Loucy (cell line): Measurements from ENCODE around the gene SELENOP.

Source experiments
- H2AFZ ChIP-seq: fragments of 200-600 bp; sonication (generic); 2 replicates; pipeline ENCODE4 v1.6.0; 2016; ENCODE audit warnings: antibody characterized with exemption, mild to moderate bottlenecking, low read length, moderate library complexity
- H3F3A ChIP-seq: fragments of 200-600 bp; 2 replicates; pipeline ENCODE4 v1.6.0; 2016; ENCODE audit warnings: antibody characterized with exemption, low read depth, mild to moderate bottlenecking
- H3K27me3 ChIP-seq: fragments of 200-600 bp; sonication (generic); 2 replicates; pipeline ENCODE4 v1.6.1; 2014; ENCODE audit warnings: low read length, mild to moderate bottlenecking; ENCODE audit not compliant: insufficient read depth, poor library complexity, severe bottlenecking
- H3K36me3 ChIP-seq: fragments of 200-600 bp; sonication (generic); 2 replicates; pipeline ENCODE4 v1.6.1; 2016; ENCODE audit warnings: low read length; ENCODE audit not compliant: insufficient read depth
- H3K4me1 ChIP-seq: fragments of 200-600 bp; sonication (generic); 2 replicates; pipeline ENCODE4 v1.5.1; 2014; ENCODE audit warnings: low read length, mild to moderate bottlenecking; ENCODE audit not compliant: insufficient read depth, poor library complexity, severe bottlenecking
- H3K4me2 ChIP-seq: fragments of 200-600 bp; sonication (generic); 2 replicates; pipeline ENCODE4 v1.6.0; 2014; ENCODE audit warnings: antibody characterized with exemption, low read length, low read depth, mild to moderate bottlenecking; ENCODE audit not compliant: poor library complexity, severe bottlenecking
- H3K4me3 ChIP-seq: fragments of 200-600 bp; sonication (generic); 2 replicates; pipeline ENCODE4 v1.5.1; 2014; ENCODE audit warnings: low read length, mild to moderate bottlenecking, mixed read lengths; ENCODE audit not compliant: poor library complexity, severe bottlenecking
- H3K79me2 ChIP-seq: fragments of 200-600 bp; sonication (generic); 2 replicates; pipeline ENCODE4 v1.6.1; 2014; ENCODE audit warnings: low read length; ENCODE audit not compliant: insufficient read depth
- H3K9ac ChIP-seq: fragments of 200-600 bp; sonication (generic); 2 replicates; pipeline ENCODE4 v1.6.0; 2014; ENCODE audit warnings: mild to moderate bottlenecking, low read depth, low read length, moderate library complexity; ENCODE audit not compliant: poor library complexity, severe bottlenecking
- H3K9me2 ChIP-seq: fragments of 200-600 bp; sonication (generic); replicated peaks from 2 replicates; pipeline ENCODE4 v1.6.1; 2016; ENCODE audit warnings: low read depth, low read length, mixed read lengths
- H3K9me3 ChIP-seq: fragments of 200-600 bp; sonication (generic); 2 replicates; pipeline ENCODE4 v1.6.1; 2014; ENCODE audit warnings: mild to moderate bottlenecking, antibody characterized with exemption, low read length, low read depth; ENCODE audit not compliant: insufficient read depth
- H4K20me1 ChIP-seq: fragments of 200-600 bp; sonication (generic); 2 replicates; pipeline ENCODE4 v1.6.0; 2014; ENCODE audit warnings: antibody characterized with exemption, low read length, mild to moderate bottlenecking; ENCODE audit not compliant: insufficient read depth, poor library complexity, severe bottlenecking
- EZH2phosphoT487 ChIP-seq: fragments of 200-600 bp; IDR thresholded peaks from 2 replicates; pipeline ENCODE4 v1.6.1; 2018; ENCODE audit warnings: antibody characterized with exemption, mild to moderate bottlenecking, moderate library complexity, borderline replicate concordance
- TF ChIP-seq, protein P1 (sequence below): fragments of 200-600 bp; sonication (generic); conservative IDR thresholded peaks from 2 replicates; pipeline ENCODE4 v1.5.1; 2014; ENCODE audit warnings: mild to moderate bottlenecking, antibody characterized with exemption, low read length

SELENOP gene

DNA sequence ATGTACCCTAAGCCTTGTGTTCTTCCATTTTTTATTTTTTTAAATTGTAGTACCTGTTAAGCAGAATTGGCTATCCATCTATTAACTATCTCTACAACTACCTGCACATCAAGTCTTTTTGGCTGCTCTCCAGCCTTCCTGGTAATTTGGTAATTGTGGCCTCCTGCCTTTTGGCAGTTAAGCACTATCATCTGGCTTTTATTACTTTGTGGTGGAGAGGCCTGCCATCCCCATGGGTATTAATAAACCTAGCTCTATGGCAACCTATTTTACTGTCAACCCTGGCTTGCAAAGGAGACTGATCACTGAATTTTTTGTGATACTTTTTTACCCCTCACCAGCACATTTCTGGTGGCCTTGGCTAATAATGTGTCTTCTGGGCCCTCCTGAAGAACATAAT lies 20.5 kb downstream of the SELENOP start:
- H3K4me1 ChIP-seq = peaks cover 27% of the 10 kb centered on the region
- H3K4me2 ChIP-seq = peak overlapping the region; percentile 56
- no peaks in the 10 kb centered on the region for H4K20me1 ChIP-seq
- H2AFZ ChIP-seq = no peak overlapping the region
- H3K79me2 ChIP-seq = no peaks in the 10 kb centered on the region
- no peak overlapping the region for H3K9ac ChIP-seq
- no peaks in the 10 kb centered on the region for H3F3A ChIP-seq
- no peaks in the 10 kb centered on the region for H3K9me2 ChIP-seq
- H3K9me3 ChIP-seq = peaks cover 16% of the 10 kb centered on the region; the same call in 1 of the 2 replicates
- H3K36me3 ChIP-seq = no peaks in the 10 kb centered on the region
- no peak for TF ChIP-seq EZH2phosphoT487
- no peaks in the 10 kb centered on the region for H3K27me3 ChIP-seq
- H3K4me3 ChIP-seq = peak overlapping the region; percentile 12

DNA sequence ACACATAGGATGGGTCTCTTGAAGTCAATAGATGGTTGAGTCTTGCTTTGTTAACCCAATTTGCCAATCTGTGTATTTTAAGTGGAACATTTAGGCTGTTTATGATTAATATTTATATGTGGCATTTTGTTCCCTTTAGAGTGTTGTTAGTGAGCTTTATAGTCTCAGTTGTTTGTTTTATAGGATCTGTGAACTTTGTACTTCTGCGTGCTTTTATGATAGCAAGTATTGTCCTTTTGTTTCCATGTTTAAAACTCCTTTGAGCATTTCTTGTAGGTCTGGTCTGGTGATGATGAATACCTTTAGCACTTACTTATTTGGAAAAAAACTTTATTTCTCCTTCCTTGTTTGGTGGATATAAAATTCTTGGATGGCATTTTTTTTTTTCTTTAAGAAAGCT lies 23.8 kb downstream of the SELENOP start:
- no peaks in the 10 kb centered on the region for H3K79me2 ChIP-seq
- peaks cover 20% of the 10 kb centered on the region; the same call in 1 of the 2 replicates for H3K9me3 ChIP-seq
- H3K9me2 ChIP-seq = no peaks in the 10 kb centered on the region
- peaks cover 26% of the 10 kb centered on the region for H3K4me1 ChIP-seq
- TF ChIP-seq, protein P1, sequence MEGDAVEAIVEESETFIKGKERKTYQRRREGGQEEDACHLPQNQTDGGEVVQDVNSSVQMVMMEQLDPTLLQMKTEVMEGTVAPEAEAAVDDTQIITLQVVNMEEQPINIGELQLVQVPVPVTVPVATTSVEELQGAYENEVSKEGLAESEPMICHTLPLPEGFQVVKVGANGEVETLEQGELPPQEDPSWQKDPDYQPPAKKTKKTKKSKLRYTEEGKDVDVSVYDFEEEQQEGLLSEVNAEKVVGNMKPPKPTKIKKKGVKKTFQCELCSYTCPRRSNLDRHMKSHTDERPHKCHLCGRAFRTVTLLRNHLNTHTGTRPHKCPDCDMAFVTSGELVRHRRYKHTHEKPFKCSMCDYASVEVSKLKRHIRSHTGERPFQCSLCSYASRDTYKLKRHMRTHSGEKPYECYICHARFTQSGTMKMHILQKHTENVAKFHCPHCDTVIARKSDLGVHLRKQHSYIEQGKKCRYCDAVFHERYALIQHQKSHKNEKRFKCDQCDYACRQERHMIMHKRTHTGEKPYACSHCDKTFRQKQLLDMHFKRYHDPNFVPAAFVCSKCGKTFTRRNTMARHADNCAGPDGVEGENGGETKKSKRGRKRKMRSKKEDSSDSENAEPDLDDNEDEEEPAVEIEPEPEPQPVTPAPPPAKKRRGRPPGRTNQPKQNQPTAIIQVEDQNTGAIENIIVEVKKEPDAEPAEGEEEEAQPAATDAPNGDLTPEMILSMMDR = no peak
- TF ChIP-seq EZH2phosphoT487 = no peak
- H3K4me3 ChIP-seq = no peak overlapping the region
- H2AFZ ChIP-seq = no peak overlapping the region
- H3K27me3 ChIP-seq = no peaks in the 10 kb centered on the region
- H3K36me3 ChIP-seq = no peaks in the 10 kb centered on the region
- no peak overlapping the region for H3K4me2 ChIP-seq
- H3K9ac ChIP-seq = no peak overlapping the region
- H3F3A ChIP-seq = no peaks in the 10 kb centered on the region
- no peaks in the 10 kb centered on the region for H4K20me1 ChIP-seq

DNA sequence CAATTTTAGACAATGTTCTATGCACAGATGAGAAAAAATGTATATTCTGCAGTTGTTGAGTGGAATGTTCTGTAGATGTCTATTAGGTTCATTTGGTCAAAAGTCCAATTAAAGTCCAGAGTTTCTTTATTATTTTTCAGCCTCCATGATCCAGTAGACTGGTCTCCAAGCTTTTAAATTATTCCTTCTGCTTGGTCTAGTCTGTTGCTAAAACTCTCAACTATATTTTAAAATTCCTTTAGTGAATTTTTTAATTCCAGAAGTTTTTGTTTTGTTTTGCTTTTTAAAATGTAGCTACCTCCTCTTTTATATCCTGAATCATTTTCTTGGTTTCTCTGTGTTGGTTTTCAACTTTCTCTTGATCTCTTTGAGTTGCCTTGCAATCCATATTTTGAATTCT lies 24.6 kb downstream of the SELENOP start:
- Histone ChIP-seq H3K27me3 (no peaks in the 10 kb centered on the region), H2AFZ (no peak overlapping the region), H3K36me3 (no peaks in the 10 kb centered on the region), H3K9me3 (peaks cover 20% of the 10 kb centered on the region; the same call in 1 of the 2 replicates), H3F3A (no peaks in the 10 kb centered on the region), H3K4me2 (no peak overlapping the region), H3K79me2 (no peaks in the 10 kb centered on the region), H3K9ac (no peak overlapping the region), H3K9me2 (no peaks in the 10 kb centered on the region), H3K4me3 (no peak overlapping the region), H3K4me1 (peaks cover 19% of the 10 kb centered on the region), H4K20me1 (no peaks in the 10 kb centered on the region)
- TF ChIP-seq EZH2phosphoT487 = no peak
- TF ChIP-seq, protein P1 = no peak

DNA sequence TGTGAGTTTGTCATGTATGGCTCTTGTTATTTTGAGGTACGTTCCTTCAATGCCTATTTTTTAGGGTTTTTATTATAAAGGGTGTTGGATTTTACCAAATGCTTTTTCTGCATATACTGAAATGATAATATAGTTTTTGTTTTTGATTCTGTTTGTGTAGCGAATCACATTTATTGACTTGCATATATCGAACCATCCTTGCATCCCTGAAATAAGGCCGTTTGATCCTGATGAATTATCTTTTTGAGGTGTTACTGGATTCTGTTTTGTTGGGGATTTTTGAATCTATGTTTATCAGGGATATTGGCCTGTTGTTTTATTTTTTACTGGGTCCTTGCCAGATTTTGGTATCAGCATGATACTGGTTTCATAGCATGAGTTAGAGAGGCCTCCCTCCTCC lies 25.9 kb downstream of the SELENOP start:
- H3K9me2 ChIP-seq = no peaks in the 10 kb centered on the region
- peaks cover 6% of the 10 kb centered on the region for H3K4me1 ChIP-seq
- no peak overlapping the region for H3K4me2 ChIP-seq
- no peaks in the 10 kb centered on the region for H3K36me3 ChIP-seq
- peaks cover 20% of the 10 kb centered on the region; the same call in 1 of the 2 replicates for H3K9me3 ChIP-seq
- H3K79me2 ChIP-seq = no peaks in the 10 kb centered on the region
- no peaks in the 10 kb centered on the region for H3F3A ChIP-seq
- H2AFZ ChIP-seq = no peak overlapping the region
- no peak overlapping the region for H3K4me3 ChIP-seq
- no peaks in the 10 kb centered on the region for H3K27me3 ChIP-seq
- TF ChIP-seq, protein P1 = no peak
- no peak for TF ChIP-seq EZH2phosphoT487
- no peaks in the 10 kb centered on the region for H4K20me1 ChIP-seq
- H3K9ac ChIP-seq = no peak overlapping the region
